Measurements from ENCODE around the gene ARFIP2. TPM values are rescaled to one million over a fixed set of nuclear protein-coding genes. Genes with fewer than 3 reads are reported as not detected.
A peak's percentile ranks its signal among the peaks of the same experiment; 100 is the strongest.

The ARFIP2 gene
- 100 to 1,000 TPM in 2 of 3 donors, 10 to 100 TPM in 1; 40.0 to 129 (median 121) TPM for total RNA-seq

- intact Hi-C loops (cut with DNase I; ENCODE audit: low total_unique reads) = no loop called here
- TF ChIP-seq POLR2AphosphoS5 (IDR thresholded peaks at IDR 0.05) = peak; percentile 88 to 98 (median 94)
- TF ChIP-seq POLR2A (IDR thresholded peaks at IDR 0.05) = peak; percentile 93
- TF ChIP-seq CTCF (IDR thresholded peaks at IDR 0.05) = no peak
- Histone ChIP-seq H3K4me1 (peaks cover 0 to 9% of the 10 kb centered on the region in 2 donors), H3K27ac (peak within 1 kb of the TSS; percentile 95 to 97), H3K27me3 (no peaks in the 10 kb centered on the region), H3K9me3 (no peaks in the 10 kb centered on the region), H3K36me3 (no peaks in the 10 kb centered on the region), H3K4me3 (peak within 1 kb of the TSS; percentile 73 to 81 (median 81))
- DNase-seq (ENCODE audit: low spot score in 2 of 2) = peak; percentile 98
Measured at GRCh38 chr11:6481012-6481923, at the start of gene ARFIP2, which contains the start of gene TIMM10B. TSS of gene ARFIP2 (minus strand) at chr11:6481331. CDS start at chr11:6480421, 910 bp downstream. TSS of gene TIMM10B (plus strand) at chr11:6481501. CDS start at chr11:6481517, 16 bp downstream.

- DNase-seq (ENCODE audit: low spot score in 2 of 2) = no peak
- H3K4me3 ChIP-seq = no peak overlapping the region
- H3K4me1 ChIP-seq = no peaks in the 10 kb centered on the region
- H3K9me3 ChIP-seq = no peaks in the 10 kb centered on the region
- no peaks in the 10 kb centered on the region for H3K27me3 ChIP-seq
- TF ChIP-seq POLR2AphosphoS5 (IDR thresholded peaks at IDR 0.05) (no peak), CTCF (IDR thresholded peaks at IDR 0.05) (no peak), POLR2A (IDR thresholded peaks at IDR 0.05) (no peak)
- no peak overlapping the region for H3K27ac ChIP-seq
- intact Hi-C loops (cut with DNase I; ENCODE audit: low total_unique reads) = no loop called here
- no peaks in the 10 kb centered on the region for H3K36me3 ChIP-seq
Measured at GRCh38 chr11:6530848-6531247, 49.7 kb upstream of the ARFIP2 start.

- Histone ChIP-seq H3K27ac (no peak overlapping the region), H3K9me3 (no peaks in the 10 kb centered on the region), H3K27me3 (no peaks in the 10 kb centered on the region), H3K4me3 (no peak overlapping the region), H3K36me3 (no peaks in the 10 kb centered on the region), H3K4me1 (no peaks in the 10 kb centered on the region)
- no peak for TF ChIP-seq POLR2AphosphoS5 (IDR thresholded peaks at IDR 0.05)
- TF ChIP-seq POLR2A (IDR thresholded peaks at IDR 0.05) = no peak
- TF ChIP-seq CTCF (IDR thresholded peaks at IDR 0.05) = no peak
- intact Hi-C loops (cut with DNase I; ENCODE audit: low total_unique reads) = no loop called here
- DNase-seq (ENCODE audit: low spot score in 2 of 2) = no peak
Measured at GRCh38 chr11:6529266-6529665, 48.1 kb upstream of the ARFIP2 start.

GRCh38 chr11:6526411-6527135 is 45.4 kb upstream of the ARFIP2 start:
- DNase-seq (ENCODE audit: low spot score in 2 of 2) = no peak
- Histone ChIP-seq H3K4me1 (no peaks in the 10 kb centered on the region), H3K9me3 (no peaks in the 10 kb centered on the region), H3K36me3 (no peaks in the 10 kb centered on the region), H3K27me3 (no peaks in the 10 kb centered on the region), H3K4me3 (no peak overlapping the region), H3K27ac (no peak overlapping the region)
- TF ChIP-seq POLR2A (IDR thresholded peaks at IDR 0.05) (no peak), CTCF (IDR thresholded peaks at IDR 0.05) (no peak), POLR2AphosphoS5 (IDR thresholded peaks at IDR 0.05) (no peak)
- intact Hi-C loops (cut with DNase I; ENCODE audit: low total_unique reads) = no loop called here

All from breast epithelium (tissue), 4 donors.